GM23338 (cell line): ENCODE measurements around the gene LIX1.

ENCODE experiments used
- CREB1 ChIP-seq: fragments of 250-450 bp; sonication (Bioruptor Pico); IDR thresholded peaks from 2 replicates; pipeline ENCODE4 v1.5.0; 2020; ENCODE audit warnings: low read depth, mild to moderate bottlenecking, moderate library complexity
- EZH2 ChIP-seq: fragments of 200-600 bp; sonication (generic); IDR thresholded peaks from one replicate; pipeline ENCODE4 v1.8.0; 2017; ENCODE audit warnings: antibody characterized with exemption, mild to moderate bottlenecking, low read depth; ENCODE audit not compliant: unreplicated experiment
- EZH2phosphoT487 ChIP-seq: fragments of 200-600 bp; sonication (generic); IDR thresholded peaks from one replicate; pipeline ENCODE4 v1.8.1; 2018; ENCODE audit warnings: antibody characterized with exemption; ENCODE audit not compliant: unreplicated experiment
- JUNB ChIP-seq: IDR thresholded peaks from one replicate; pipeline ENCODE4 v1.6.1; 2016; ENCODE audit warnings: antibody characterized with exemption; ENCODE audit not compliant: unreplicated experiment
- POLR2AphosphoS5 ChIP-seq: IDR thresholded peaks from 2 replicates; pipeline ENCODE4 v1.6.1; 2016; ENCODE audit warnings: antibody characterized with exemption, low read depth
- REST ChIP-seq: IDR thresholded peaks from one replicate; pipeline ENCODE4 v1.6.1; 2018; ENCODE audit warnings: antibody characterized with exemption; ENCODE audit not compliant: unreplicated experiment
- STAT1 ChIP-seq: IDR thresholded peaks from one replicate; pipeline ENCODE4 v1.6.1; 2016; ENCODE audit warnings: antibody characterized with exemption; ENCODE audit not compliant: unreplicated experiment
- ZNF114 ChIP-seq: fragments of 250-450 bp; sonication (Bioruptor Pico); IDR thresholded peaks from 2 replicates; pipeline ENCODE4 v1.5.0; 2020; ENCODE audit warnings: mild to moderate bottlenecking, moderate library complexity
- ZNF331 ChIP-seq: fragments of 250-450 bp; sonication (Bioruptor Pico); IDR thresholded peaks from 2 replicates; pipeline ENCODE4 v1.5.0; 2020; ENCODE audit warnings: low read depth, mild to moderate bottlenecking, moderate library complexity
- TF ChIP-seq, protein P1 (sequence below), 2 experiments: fragments of 200-600 bp in 1 of 2; sonication (generic) in 1 of 2; conservative IDR thresholded peaks; 2 replicates each; pipeline versions ENCODE4 v1.5.1 to v1.6.1; 2016 to 2017; ENCODE audit warnings: antibody characterized with exemption in 2 of 2, low read depth in 2 of 2, mild to moderate bottlenecking in 2 of 2, moderate library complexity in 1 of 2
- TF ChIP-seq, protein P2 (sequence below): IDR thresholded peaks from 2 replicates; pipeline ENCODE4 v1.6.1; 2016; ENCODE audit warnings: antibody characterized with exemption

- TF ChIP-seq, protein P1, sequence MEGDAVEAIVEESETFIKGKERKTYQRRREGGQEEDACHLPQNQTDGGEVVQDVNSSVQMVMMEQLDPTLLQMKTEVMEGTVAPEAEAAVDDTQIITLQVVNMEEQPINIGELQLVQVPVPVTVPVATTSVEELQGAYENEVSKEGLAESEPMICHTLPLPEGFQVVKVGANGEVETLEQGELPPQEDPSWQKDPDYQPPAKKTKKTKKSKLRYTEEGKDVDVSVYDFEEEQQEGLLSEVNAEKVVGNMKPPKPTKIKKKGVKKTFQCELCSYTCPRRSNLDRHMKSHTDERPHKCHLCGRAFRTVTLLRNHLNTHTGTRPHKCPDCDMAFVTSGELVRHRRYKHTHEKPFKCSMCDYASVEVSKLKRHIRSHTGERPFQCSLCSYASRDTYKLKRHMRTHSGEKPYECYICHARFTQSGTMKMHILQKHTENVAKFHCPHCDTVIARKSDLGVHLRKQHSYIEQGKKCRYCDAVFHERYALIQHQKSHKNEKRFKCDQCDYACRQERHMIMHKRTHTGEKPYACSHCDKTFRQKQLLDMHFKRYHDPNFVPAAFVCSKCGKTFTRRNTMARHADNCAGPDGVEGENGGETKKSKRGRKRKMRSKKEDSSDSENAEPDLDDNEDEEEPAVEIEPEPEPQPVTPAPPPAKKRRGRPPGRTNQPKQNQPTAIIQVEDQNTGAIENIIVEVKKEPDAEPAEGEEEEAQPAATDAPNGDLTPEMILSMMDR (conservative IDR thresholded peaks at IDR 0.05; ENCODE audit: low read depth in 2 of 2): no peak
- TF ChIP-seq EZH2: no peak
- TF ChIP-seq REST: no peak
- no peak for TF ChIP-seq EZH2phosphoT487
- no peak for TF ChIP-seq ZNF331 (CRISPR knock-in tag)
- TF ChIP-seq JUNB: no peak
- no peak for TF ChIP-seq STAT1
- no peak for TF ChIP-seq POLR2AphosphoS5
- no peak for TF ChIP-seq CREB1 (CRISPR knock-in tag)
- TF ChIP-seq ZNF114 (CRISPR knock-in tag): no peak
- TF ChIP-seq, protein P2, sequence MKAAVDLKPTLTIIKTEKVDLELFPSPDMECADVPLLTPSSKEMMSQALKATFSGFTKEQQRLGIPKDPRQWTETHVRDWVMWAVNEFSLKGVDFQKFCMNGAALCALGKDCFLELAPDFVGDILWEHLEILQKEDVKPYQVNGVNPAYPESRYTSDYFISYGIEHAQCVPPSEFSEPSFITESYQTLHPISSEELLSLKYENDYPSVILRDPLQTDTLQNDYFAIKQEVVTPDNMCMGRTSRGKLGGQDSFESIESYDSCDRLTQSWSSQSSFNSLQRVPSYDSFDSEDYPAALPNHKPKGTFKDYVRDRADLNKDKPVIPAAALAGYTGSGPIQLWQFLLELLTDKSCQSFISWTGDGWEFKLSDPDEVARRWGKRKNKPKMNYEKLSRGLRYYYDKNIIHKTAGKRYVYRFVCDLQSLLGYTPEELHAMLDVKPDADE: no peak
These were observed 86.1 kb downstream of the LIX1 start for GRCh38 chr5:97056263-97056662.
